ENCODE data around the gene CNEP1R1. TPM values are rescaled to one million over a fixed set of nuclear protein-coding genes. Genes with fewer than 3 reads are reported as not detected.

The CNEP1R1 gene
- total and polyA plus RNA-seq, 10 of the 15 experiments (the other 5 are each of a cell fraction or from before 2014, with no cell fraction given), result 11.5 to 29.2 (median 15.6) TPM

DNA sequence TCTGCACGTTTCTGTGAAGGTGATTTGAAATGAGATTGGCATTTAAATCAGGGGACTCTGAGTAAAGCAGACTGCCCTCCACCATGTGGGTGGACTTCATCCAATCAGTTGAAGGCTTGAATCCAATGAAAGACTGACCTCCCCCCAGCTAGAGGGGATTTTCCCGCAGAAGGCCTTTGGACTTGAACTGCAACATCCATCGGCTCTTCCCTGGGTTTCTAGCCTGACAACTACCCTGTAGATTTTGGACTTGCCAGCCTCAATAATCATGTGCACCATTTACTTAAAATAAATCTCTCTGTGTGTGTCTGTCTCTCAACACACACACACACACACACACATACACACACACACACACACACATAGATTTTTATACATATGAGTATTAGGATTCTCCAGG, 23.9 kb upstream of the CNEP1R1 start (continued):
- TF ChIP-seq, protein P1, sequence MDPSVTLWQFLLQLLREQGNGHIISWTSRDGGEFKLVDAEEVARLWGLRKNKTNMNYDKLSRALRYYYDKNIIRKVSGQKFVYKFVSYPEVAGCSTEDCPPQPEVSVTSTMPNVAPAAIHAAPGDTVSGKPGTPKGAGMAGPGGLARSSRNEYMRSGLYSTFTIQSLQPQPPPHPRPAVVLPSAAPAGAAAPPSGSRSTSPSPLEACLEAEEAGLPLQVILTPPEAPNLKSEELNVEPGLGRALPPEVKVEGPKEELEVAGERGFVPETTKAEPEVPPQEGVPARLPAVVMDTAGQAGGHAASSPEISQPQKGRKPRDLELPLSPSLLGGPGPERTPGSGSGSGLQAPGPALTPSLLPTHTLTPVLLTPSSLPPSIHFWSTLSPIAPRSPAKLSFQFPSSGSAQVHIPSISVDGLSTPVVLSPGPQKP (IDR thresholded peaks at IDR 0.05; ENCODE audit: low read depth, low read length), result no peak
- no peak for TF ChIP-seq ZSCAN29 (IDR thresholded peaks at IDR 0.05)
- no peak for TF ChIP-seq ESRRA (IDR thresholded peaks at IDR 0.05; ENCODE audit: low read length)
- no peak for TF ChIP-seq BMI1 (IDR thresholded peaks at IDR 0.05; ENCODE audit: borderline replicate concordance)
- TF ChIP-seq ETV6 (conservative IDR thresholded peaks at IDR 0.05 in 1 of 2, IDR thresholded peaks at IDR 0.05 in 1 of 2; ENCODE audit: borderline replicate concordance in 1 of 2, low read depth in 1 of 2), result no peak
- no peak for TF ChIP-seq ZNF622 (IDR thresholded peaks at IDR 0.05)
- TF ChIP-seq PRDM15 (CRISPR knock-in tag; IDR thresholded peaks at IDR 0.05), result no peak
- no peak for TF ChIP-seq DPF2 (IDR thresholded peaks at IDR 0.05)
- no peak for TF ChIP-seq POU2F2 (IDR thresholded peaks at IDR 0.05; ENCODE audit: borderline replicate concordance, low read depth, low read length)
- TF ChIP-seq, protein P2, sequence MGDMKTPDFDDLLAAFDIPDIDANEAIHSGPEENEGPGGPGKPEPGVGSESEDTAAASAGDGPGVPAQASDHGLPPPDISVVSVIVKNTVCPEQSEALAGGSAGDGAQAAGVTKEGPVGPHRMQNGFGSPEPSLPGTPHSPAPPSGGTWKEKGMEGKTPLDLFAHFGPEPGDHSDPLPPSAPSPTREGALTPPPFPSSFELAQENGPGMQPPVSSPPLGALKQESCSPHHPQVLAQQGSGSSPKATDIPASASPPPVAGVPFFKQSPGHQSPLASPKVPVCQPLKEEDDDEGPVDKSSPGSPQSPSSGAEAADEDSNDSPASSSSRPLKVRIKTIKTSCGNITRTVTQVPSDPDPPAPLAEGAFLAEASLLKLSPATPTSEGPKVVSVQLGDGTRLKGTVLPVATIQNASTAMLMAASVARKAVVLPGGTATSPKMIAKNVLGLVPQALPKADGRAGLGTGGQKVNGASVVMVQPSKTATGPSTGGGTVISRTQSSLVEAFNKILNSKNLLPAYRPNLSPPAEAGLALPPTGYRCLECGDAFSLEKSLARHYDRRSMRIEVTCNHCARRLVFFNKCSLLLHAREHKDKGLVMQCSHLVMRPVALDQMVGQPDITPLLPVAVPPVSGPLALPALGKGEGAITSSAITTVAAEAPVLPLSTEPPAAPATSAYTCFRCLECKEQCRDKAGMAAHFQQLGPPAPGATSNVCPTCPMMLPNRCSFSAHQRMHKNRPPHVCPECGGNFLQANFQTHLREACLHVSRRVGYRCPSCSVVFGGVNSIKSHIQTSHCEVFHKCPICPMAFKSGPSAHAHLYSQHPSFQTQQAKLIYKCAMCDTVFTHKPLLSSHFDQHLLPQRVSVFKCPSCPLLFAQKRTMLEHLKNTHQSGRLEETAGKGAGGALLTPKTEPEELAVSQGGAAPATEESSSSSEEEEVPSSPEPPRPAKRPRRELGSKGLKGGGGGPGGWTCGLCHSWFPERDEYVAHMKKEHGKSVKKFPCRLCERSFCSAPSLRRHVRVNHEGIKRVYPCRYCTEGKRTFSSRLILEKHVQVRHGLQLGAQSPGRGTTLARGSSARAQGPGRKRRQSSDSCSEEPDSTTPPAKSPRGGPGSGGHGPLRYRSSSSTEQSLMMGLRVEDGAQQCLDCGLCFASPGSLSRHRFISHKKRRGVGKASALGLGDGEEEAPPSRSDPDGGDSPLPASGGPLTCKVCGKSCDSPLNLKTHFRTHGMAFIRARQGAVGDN (IDR thresholded peaks at IDR 0.05), result no peak
- TF ChIP-seq, protein P3, sequence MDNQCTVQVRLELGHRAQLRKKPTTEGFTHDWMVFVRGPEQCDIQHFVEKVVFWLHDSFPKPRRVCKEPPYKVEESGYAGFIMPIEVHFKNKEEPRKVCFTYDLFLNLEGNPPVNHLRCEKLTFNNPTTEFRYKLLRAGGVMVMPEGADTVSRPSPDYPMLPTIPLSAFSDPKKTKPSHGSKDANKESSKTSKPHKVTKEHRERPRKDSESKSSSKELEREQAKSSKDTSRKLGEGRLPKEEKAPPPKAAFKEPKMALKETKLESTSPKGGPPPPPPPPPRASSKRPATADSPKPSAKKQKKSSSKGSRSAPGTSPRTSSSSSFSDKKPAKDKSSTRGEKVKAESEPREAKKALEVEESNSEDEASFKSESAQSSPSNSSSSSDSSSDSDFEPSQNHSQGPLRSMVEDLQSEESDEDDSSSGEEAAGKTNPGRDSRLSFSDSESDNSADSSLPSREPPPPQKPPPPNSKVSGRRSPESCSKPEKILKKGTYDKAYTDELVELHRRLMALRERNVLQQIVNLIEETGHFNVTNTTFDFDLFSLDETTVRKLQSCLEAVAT (IDR thresholded peaks at IDR 0.05), result no peak
- TF ChIP-seq NBN (IDR thresholded peaks at IDR 0.05), result no peak
- no peak for TF ChIP-seq IKZF2 (IDR thresholded peaks at IDR 0.05)
- TF ChIP-seq ZNF384 (IDR thresholded peaks at IDR 0.05; ENCODE audit: borderline replicate concordance, low read depth, low read length), result no peak
